ENCODE results near the gene ZCCHC14.

DNA sequence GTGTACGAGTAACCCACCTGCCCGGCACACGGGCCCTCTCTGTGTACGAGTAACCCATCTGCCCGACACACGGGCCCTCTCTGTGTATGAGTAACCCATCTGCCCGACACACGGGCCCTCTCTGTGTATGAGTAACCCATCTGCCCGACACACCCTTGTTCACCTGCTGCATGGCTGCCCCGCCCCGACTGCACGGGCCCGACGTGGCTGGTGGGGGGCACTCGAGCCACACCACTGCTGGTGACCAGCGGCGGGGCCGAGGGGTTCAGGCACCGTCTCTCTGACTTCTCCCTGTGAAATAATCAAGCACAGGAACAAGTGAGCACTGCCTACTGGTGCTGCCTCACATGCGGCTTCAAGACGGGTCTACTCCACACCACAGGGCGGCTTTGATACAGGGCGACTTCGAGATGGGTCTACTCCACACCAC lies 78.6 kb downstream of the ZCCHC14 start:
- TF ChIP-seq EZH2 (IDR thresholded peaks at IDR 0.05; ENCODE audit: insufficient read depth, poor library complexity, severe bottlenecking), result no peak
- no peak for TF ChIP-seq EZH2phosphoT487 (IDR thresholded peaks at IDR 0.05; ENCODE audit: insufficient read depth, low read depth)
